ENCODE data around the gene RDH8.
A peak's percentile ranks its signal among the peaks of the same experiment; 100 is the strongest.

Gene RDH8

DNA sequence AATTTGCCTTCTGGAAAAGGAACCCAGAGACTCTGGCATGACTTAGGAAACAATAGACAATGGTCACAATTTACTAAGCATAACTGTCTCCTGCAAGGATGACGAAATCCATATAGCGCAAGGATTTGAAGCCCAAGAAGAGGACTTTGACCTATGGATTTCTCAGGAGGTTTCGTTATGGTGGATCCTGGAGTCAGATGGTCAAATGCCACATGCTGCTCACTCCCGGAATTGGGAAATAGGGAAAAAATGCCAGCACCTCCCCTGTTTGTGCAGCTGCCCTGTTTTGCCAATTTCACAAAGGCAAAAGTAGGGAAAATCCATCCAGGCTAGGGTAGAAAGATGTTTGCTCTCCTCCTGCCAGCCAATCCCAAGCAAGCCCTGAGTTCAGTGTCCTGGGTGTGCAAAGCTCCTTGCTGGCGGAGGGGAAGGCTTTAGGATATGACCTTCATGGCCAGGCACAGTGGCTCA lies 23.4 kb downstream of the RDH8 start:
- Histone ChIP-seq H3K27me3 (ENCODE audit: insufficient read depth, insufficient read length) (peaks cover 16% of the 10 kb centered on the region), H3K9me3 (ENCODE audit: insufficient read depth, low read length) (peaks cover 11% of the 10 kb centered on the region), H3K4me3 (ENCODE audit: insufficient read length, low read depth) (no peak overlapping the region)

GRCh38 chr19:10037367-10037766 lies 24.1 kb downstream of the RDH8 start:
- TF ChIP-seq ZNF274 (IDR thresholded peaks at IDR 0.05; ENCODE audit: low read depth, low read length) (no peak), SUZ12 (IDR thresholded peaks at IDR 0.05; ENCODE audit: extremely low read depth, insufficient read depth, insufficient read length) (no peak), YY1 (IDR thresholded peaks at IDR 0.05; ENCODE audit: insufficient read depth, insufficient read length) (no peak)
- DNase-seq (ENCODE audit: low read depth, low spot score), result no peak
- Histone ChIP-seq H3K9ac (ENCODE audit: insufficient read length, low read depth) (no peak overlapping the region), H3K27me3 (ENCODE audit: insufficient read depth, insufficient read length) (peaks cover 16% of the 10 kb centered on the region), H3K36me3 (ENCODE audit: insufficient read depth, insufficient read length, low read length) (no peaks in the 10 kb centered on the region), H3K4me1 (ENCODE audit: insufficient read depth, insufficient read length) (no peaks in the 10 kb centered on the region), H3K4me3 (ENCODE audit: insufficient read length, low read depth) (no peak overlapping the region), H3K9me3 (ENCODE audit: insufficient read depth, low read length) (peaks cover 18% of the 10 kb centered on the region)

More for the DNA sequence above, 23.4 kb downstream of the RDH8 start:
- no peak for DNase-seq (ENCODE audit: low read depth, low spot score)
- no peaks in the 10 kb centered on the region for H3K4me1 ChIP-seq (ENCODE audit: insufficient read depth, insufficient read length)
- H3K36me3 ChIP-seq (ENCODE audit: insufficient read depth, insufficient read length, low read length), result no peaks in the 10 kb centered on the region
- TF ChIP-seq SUZ12 (IDR thresholded peaks at IDR 0.05; ENCODE audit: extremely low read depth, insufficient read depth, insufficient read length) (no peak), ZNF274 (IDR thresholded peaks at IDR 0.05; ENCODE audit: low read depth, low read length) (no peak), YY1 (IDR thresholded peaks at IDR 0.05; ENCODE audit: insufficient read depth, insufficient read length) (no peak)
- no peak overlapping the region for H3K9ac ChIP-seq (ENCODE audit: insufficient read length, low read depth)

DNA sequence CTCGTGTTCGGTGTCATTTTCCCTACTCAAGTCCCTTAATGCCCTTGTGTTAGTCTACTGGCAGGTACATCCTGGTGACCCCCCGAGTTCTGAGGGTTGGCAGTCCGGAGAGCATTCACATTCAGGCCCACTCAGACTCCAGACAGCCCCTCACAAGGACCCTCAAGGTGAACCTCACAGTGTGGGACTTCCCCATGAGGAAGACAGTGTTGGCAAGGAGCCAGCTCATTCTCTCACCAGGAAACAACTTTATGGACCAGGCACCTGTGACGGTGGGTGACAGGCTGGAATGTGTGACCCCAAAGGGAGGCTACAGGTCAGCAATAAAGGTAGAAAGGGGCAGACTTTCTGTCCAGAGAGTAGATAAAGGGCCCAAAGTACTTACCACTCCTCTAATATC lies 24.5 kb downstream of the RDH8 start:
- no peaks in the 10 kb centered on the region for H3K4me1 ChIP-seq (ENCODE audit: insufficient read depth, insufficient read length)
- DNase-seq (ENCODE audit: low read depth, low spot score), result no peak
- peaks cover 23% of the 10 kb centered on the region for H3K9me3 ChIP-seq (ENCODE audit: insufficient read depth, low read length)
- H3K27me3 ChIP-seq (ENCODE audit: insufficient read depth, insufficient read length), result peaks cover 16% of the 10 kb centered on the region
- H3K36me3 ChIP-seq (ENCODE audit: insufficient read depth, insufficient read length, low read length), result no peaks in the 10 kb centered on the region
- TF ChIP-seq YY1 (IDR thresholded peaks at IDR 0.05; ENCODE audit: insufficient read depth, insufficient read length) (no peak), ZNF274 (IDR thresholded peaks at IDR 0.05; ENCODE audit: low read depth, low read length) (no peak), SUZ12 (IDR thresholded peaks at IDR 0.05; ENCODE audit: extremely low read depth, insufficient read depth, insufficient read length) (no peak)
- no peak overlapping the region for H3K9ac ChIP-seq (ENCODE audit: insufficient read length, low read depth)
- no peak overlapping the region for H3K4me3 ChIP-seq (ENCODE audit: insufficient read length, low read depth)

DNA sequence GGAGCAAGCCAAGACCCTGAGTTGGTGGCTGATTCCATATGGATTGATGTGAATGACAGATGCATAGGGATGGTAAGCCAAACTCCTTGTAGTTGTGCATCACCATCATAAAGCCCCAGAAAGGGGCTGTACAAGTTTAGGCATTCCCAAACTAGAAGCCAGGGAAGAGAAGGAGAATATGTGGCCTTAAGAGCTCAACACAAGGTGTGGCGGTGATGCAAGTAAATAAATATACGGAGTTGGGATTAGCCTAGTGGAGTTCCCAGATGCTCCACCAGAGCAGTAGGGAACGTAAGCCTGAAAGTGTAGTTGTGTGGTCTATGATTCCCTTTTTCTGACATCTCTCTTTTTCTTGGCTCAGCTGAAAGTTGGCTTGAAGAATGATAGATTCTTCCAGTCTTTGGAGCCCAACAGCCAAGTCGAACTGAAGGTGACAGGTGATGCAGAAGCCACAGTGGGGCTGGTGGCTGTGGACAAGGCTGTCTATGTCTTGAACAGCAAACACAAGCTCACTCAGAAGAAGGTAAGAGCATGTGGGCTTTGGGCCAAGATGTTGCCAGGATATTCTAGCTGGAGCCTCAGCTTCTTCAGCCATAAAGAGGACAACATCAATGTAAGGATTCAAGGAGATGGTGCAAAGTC lies 30.1 kb downstream of the RDH8 start:
- Histone ChIP-seq H3K4me1 (ENCODE audit: insufficient read depth, insufficient read length) (no peaks in the 10 kb centered on the region), H3K27me3 (ENCODE audit: insufficient read depth, insufficient read length) (peaks cover 27% of the 10 kb centered on the region), H3K9me3 (ENCODE audit: insufficient read depth, low read length) (peaks cover 65% of the 10 kb centered on the region), H3K36me3 (ENCODE audit: insufficient read depth, insufficient read length, low read length) (no peaks in the 10 kb centered on the region), H3K4me3 (ENCODE audit: insufficient read length, low read depth) (no peak overlapping the region), H3K9ac (ENCODE audit: insufficient read length, low read depth) (no peak overlapping the region)
- TF ChIP-seq ZNF274 (IDR thresholded peaks at IDR 0.05; ENCODE audit: low read depth, low read length) (0 out of 2 replicates have a peak, but pooled peaks have one; percentile 12), YY1 (IDR thresholded peaks at IDR 0.05; ENCODE audit: insufficient read depth, insufficient read length) (no peak), SUZ12 (IDR thresholded peaks at IDR 0.05; ENCODE audit: extremely low read depth, insufficient read depth, insufficient read length) (no peak)
- DNase-seq (ENCODE audit: low read depth, low spot score), result no peak

- H3K4me3 ChIP-seq (ENCODE audit: insufficient read length, low read depth), result no peak overlapping the region
- no peak for DNase-seq (ENCODE audit: low read depth, low spot score)
- H3K36me3 ChIP-seq (ENCODE audit: insufficient read depth, insufficient read length, low read length), result no peaks in the 10 kb centered on the region
- peaks cover 25% of the 10 kb centered on the region for H3K27me3 ChIP-seq (ENCODE audit: insufficient read depth, insufficient read length)
- peaks cover 65% of the 10 kb centered on the region for H3K9me3 ChIP-seq (ENCODE audit: insufficient read depth, low read length)
- TF ChIP-seq ZNF274 (IDR thresholded peaks at IDR 0.05; ENCODE audit: low read depth, low read length), result no peak
- TF ChIP-seq SUZ12 (IDR thresholded peaks at IDR 0.05; ENCODE audit: extremely low read depth, insufficient read depth, insufficient read length), result no peak
- no peak for TF ChIP-seq YY1 (IDR thresholded peaks at IDR 0.05; ENCODE audit: insufficient read depth, insufficient read length)
- H3K4me1 ChIP-seq (ENCODE audit: insufficient read depth, insufficient read length), result no peaks in the 10 kb centered on the region
- no peak overlapping the region for H3K9ac ChIP-seq (ENCODE audit: insufficient read length, low read depth)
Measured at GRCh38 chr19:10044390-10044789, 31.1 kb downstream of the RDH8 start.

DNA sequence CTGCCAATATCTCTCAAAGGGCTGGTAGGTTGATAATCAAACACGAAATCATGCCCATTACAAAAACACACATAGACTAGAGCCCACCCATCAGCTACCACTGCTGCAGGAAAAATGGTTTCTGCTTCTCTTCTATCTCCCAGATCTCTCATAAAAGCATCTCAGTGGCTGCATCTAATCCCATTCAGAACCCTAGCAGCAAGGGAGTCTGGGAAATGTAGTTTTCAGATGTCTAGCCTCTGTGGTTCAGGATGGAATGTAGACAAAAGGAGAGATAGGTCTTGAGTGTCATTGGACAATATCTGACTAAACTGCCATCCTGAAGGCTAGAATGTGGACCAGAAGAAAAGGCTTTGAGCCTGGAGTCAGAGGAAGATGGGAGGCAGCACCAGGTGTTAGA lies 32.1 kb downstream of the RDH8 start:
- no peak for TF ChIP-seq ZNF274 (IDR thresholded peaks at IDR 0.05; ENCODE audit: low read depth, low read length)
- Histone ChIP-seq H3K36me3 (ENCODE audit: insufficient read depth, insufficient read length, low read length) (no peaks in the 10 kb centered on the region), H3K9ac (ENCODE audit: insufficient read length, low read depth) (no peak overlapping the region), H3K27me3 (ENCODE audit: insufficient read depth, insufficient read length) (peaks cover 32% of the 10 kb centered on the region), H3K4me3 (ENCODE audit: insufficient read length, low read depth) (no peak overlapping the region), H3K9me3 (ENCODE audit: insufficient read depth, low read length) (peaks cover 65% of the 10 kb centered on the region), H3K4me1 (ENCODE audit: insufficient read depth, insufficient read length) (no peaks in the 10 kb centered on the region)
- no peak for DNase-seq (ENCODE audit: low read depth, low spot score)

DNA sequence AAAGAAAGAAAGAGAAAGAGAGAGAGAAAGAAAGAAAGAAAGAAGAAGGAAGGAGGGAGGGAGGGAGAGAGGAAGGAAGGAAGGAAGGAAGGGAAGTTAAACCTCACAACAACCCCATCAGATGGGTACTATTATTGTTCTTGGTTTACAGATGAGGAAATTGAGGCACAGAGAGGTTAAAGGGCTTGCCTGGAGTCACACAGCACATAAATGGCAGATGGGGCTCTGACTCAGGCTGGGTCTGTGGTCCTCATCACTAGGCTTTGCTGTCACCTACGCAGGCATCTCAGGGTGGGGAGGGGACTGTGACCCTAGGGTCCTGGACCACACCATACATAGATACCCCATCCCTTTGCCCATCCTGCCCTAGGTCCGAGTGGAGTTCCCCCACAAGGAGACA lies 36.3 kb downstream of the RDH8 start:
- TF ChIP-seq ZNF274 (IDR thresholded peaks at IDR 0.05; ENCODE audit: low read depth, low read length) (no peak), SUZ12 (IDR thresholded peaks at IDR 0.05; ENCODE audit: extremely low read depth, insufficient read depth, insufficient read length) (no peak), YY1 (IDR thresholded peaks at IDR 0.05; ENCODE audit: insufficient read depth, insufficient read length) (no peak)
- Histone ChIP-seq H3K4me3 (ENCODE audit: insufficient read length, low read depth) (no peak overlapping the region), H3K27me3 (ENCODE audit: insufficient read depth, insufficient read length) (peaks cover 27% of the 10 kb centered on the region), H3K9me3 (ENCODE audit: insufficient read depth, low read length) (peaks cover 24% of the 10 kb centered on the region), H3K36me3 (ENCODE audit: insufficient read depth, insufficient read length, low read length) (no peaks in the 10 kb centered on the region), H3K9ac (ENCODE audit: insufficient read length, low read depth) (no peak overlapping the region), H3K4me1 (ENCODE audit: insufficient read depth, insufficient read length) (no peaks in the 10 kb centered on the region)
- no peak for DNase-seq (ENCODE audit: low read depth, low spot score)
